ENCODE results near the gene TSPAN9.

The TSPAN9 gene

GRCh38 chr12:3302401-3303041, 225.3 kb downstream of the TSPAN9 start:
- no peak for DNase-seq
- intact Hi-C loops (cut with DNase I), result loop anchor here (10.0 kb wide), 1 partner anchor 192 kb away; the partner anchor contains the start of gene PRMT8

GRCh38 chr12:3303410-3304136, 226.4 kb downstream of the TSPAN9 start:
- peak; percentile 30 to 91 (median 66) for DNase-seq
- intact Hi-C loops (cut with DNase I), result loop anchor here (10.0 kb wide), 1 partner anchor 191 kb away; the partner anchor contains the start of gene PRMT8

- intact Hi-C loops (cut with DNase I), result loop anchor here (10.0 kb wide), 1 partner anchor 190 kb away; the partner anchor contains the start of gene PRMT8
- DNase-seq, result peak in 40 of 42 donors; percentile 22 to 87 (median 56)
Observed at GRCh38 chr12:3304436-3305165, 227.4 kb downstream of the TSPAN9 start.

- intact Hi-C loops (cut with DNase I), result loop anchor here (10.0 kb wide), 1 partner anchor 189 kb away; the partner anchor contains the start of gene PRMT8
- DNase-seq, result no peak
Observed at GRCh38 chr12:3305464-3305863, 228.3 kb downstream of the TSPAN9 start.

GRCh38 chr12:3305904-3306619, 228.9 kb downstream of the TSPAN9 start:
- intact Hi-C loops (cut with DNase I), result loop anchor here (10.0 kb wide), 1 partner anchor 189 kb away; the partner anchor contains the start of gene PRMT8
- no peak for DNase-seq

- intact Hi-C loops (cut with DNase I), result loop anchor here (10.0 kb wide), 1 partner anchor 187 kb away; the partner anchor contains the start of gene PRMT8
- DNase-seq, result no peak
Observed at GRCh38 chr12:3307389-3307788, 230.2 kb downstream of the TSPAN9 start.

- no peak for DNase-seq
- intact Hi-C loops (cut with DNase I), result loop anchor here (10.0 kb wide), 1 partner anchor 187 kb away; the partner anchor contains the start of gene PRMT8
Observed at GRCh38 chr12:3308063-3308462, 230.9 kb downstream of the TSPAN9 start.

GRCh38 chr12:3308609-3309008, 231.4 kb downstream of the TSPAN9 start:
- DNase-seq, result no peak
- intact Hi-C loops (cut with DNase I), result loop anchor here (10.0 kb wide), 1 partner anchor 186 kb away; the partner anchor contains the start of gene PRMT8

- intact Hi-C loops (cut with DNase I), result loop anchor here (10.0 kb wide), 1 partner anchor 185 kb away; the partner anchor contains the start of gene PRMT8
- no peak for DNase-seq
Observed at GRCh38 chr12:3309805-3310204, 232.6 kb downstream of the TSPAN9 start.

GRCh38 chr12:3310271-3311026, 233.3 kb downstream of the TSPAN9 start:
- DNase-seq, result peak in 1 of 42 donors; percentile 24
- intact Hi-C loops (cut with DNase I), result no loop called here

GRCh38 chr12:3311027-3311402, 233.8 kb downstream of the TSPAN9 start:
- DNase-seq, result peak; percentile 50 to 94 (median 78)
- intact Hi-C loops (cut with DNase I), result no loop called here

- intact Hi-C loops (cut with DNase I), result no loop called here
- peak; percentile 46 to 93 (median 74) for DNase-seq
Observed at GRCh38 chr12:3311491-3312103, 234.4 kb downstream of the TSPAN9 start.

- intact Hi-C loops (cut with DNase I), result no loop called here
- peak; percentile 57 to 94 (median 82) for DNase-seq
Observed at GRCh38 chr12:3313066-3313465, 235.9 kb downstream of the TSPAN9 start.

- DNase-seq, result peak in 40 of 42 donors; percentile 34 to 84 (median 66)
- intact Hi-C loops (cut with DNase I), result no loop called here
Observed at GRCh38 chr12:3313675-3314663, 236.8 kb downstream of the TSPAN9 start.

- DNase-seq, result no peak
- intact Hi-C loops (cut with DNase I), result no loop called here
Observed at GRCh38 chr12:3315201-3315661, 238.1 kb downstream of the TSPAN9 start.
